ENCODE data around the gene BOC.

The BOC gene

DNA sequence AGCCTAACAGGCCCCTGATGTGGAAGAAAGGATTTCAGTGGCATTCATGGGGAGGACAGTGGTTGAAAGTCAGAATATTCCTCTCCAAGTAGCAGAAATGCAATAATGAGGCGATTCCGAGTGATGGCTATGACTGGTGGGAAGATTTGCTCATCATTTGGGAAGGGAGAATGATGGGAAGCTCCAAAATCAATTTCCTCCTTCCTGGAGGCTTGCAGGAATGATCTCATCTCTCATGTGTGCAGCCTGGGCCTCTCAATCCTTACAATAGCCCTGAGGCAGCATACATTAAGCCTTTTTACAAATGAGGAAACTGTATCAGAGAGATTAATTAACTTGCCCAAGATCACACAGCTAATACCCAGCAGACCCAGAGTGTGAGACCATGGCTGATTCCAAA lies 58.7 kb downstream of the BOC start:
- ChIA-PET CTCF (interaction anchor here (1.8 to 2.4 kb wide), 2 partner anchors 9 to 11 kb away, joined by 5 to 6 read pairs; no protein-coding TSS in a partner anchor), POLR2A (no interaction called here)

GRCh38 chr3:113270786-113271185 lies 59.4 kb downstream of the BOC start:
- POLR2A ChIA-PET: no interaction called here
- WGBS (ENCODE audit: insufficient coverage): 100% methylated on average over 6 of the region's 9 CpGs
- no peak overlapping the region for H3K4me3 ChIP-seq (ENCODE audit: control insufficient read depth in 1 of 7, extremely low read depth in 1 of 7, insufficient read depth in 4 of 7, low read depth in 2 of 7, low read length in 6 of 7)
- CTCF ChIA-PET: interaction anchor here (1.0 to 1.2 kb wide), 2 partner anchors 41 to 137 kb away, joined by 3 read pairs; no protein-coding TSS in a partner anchor
- no peaks in the 10 kb centered on the region for H3K27me3 ChIP-seq (replicated peaks in 2 of 5; ENCODE audit: control insufficient read depth in 4 of 5, insufficient read depth in 5 of 5, low read length in 4 of 5)
- no peak overlapping the region for H3K27ac ChIP-seq (ENCODE audit: insufficient read depth in 1 of 2, low read depth in 1 of 2, low read length in 2 of 2, poor library complexity in 1 of 2, severe bottlenecking in 2 of 2)
- H3K4me1 ChIP-seq (ENCODE audit: control extremely low read depth in 1 of 4, control insufficient read depth in 4 of 4, insufficient read depth in 4 of 4, low read length in 3 of 4): peaks cover 0 to 3% (median 3%) of the 10 kb centered on the region in 4 experiments
- no peaks in the 10 kb centered on the region for H3K36me3 ChIP-seq (ENCODE audit: control insufficient read depth in 4 of 4, insufficient read depth in 4 of 4, low read length in 3 of 4)
- no peaks in the 10 kb centered on the region for H3K9me3 ChIP-seq (ENCODE audit: control extremely low read depth in 1 of 5, control insufficient read depth in 4 of 5, insufficient read depth in 2 of 5, low read depth in 1 of 5, low read length in 4 of 5)
- no peak for DNase-seq

More for the DNA sequence above, 58.7 kb downstream of the BOC start:
- H3K27me3 ChIP-seq (replicated peaks in 2 of 5; ENCODE audit: control insufficient read depth in 4 of 5, insufficient read depth in 5 of 5, low read length in 4 of 5): no peaks in the 10 kb centered on the region
- H3K4me3 ChIP-seq (ENCODE audit: control insufficient read depth in 1 of 7, extremely low read depth in 1 of 7, insufficient read depth in 4 of 7, low read depth in 2 of 7, low read length in 6 of 7): no peak overlapping the region
- H3K4me1 ChIP-seq (ENCODE audit: control extremely low read depth in 1 of 4, control insufficient read depth in 4 of 4, insufficient read depth in 4 of 4, low read length in 3 of 4): no peaks in the 10 kb centered on the region
- H3K9me3 ChIP-seq (ENCODE audit: control extremely low read depth in 1 of 5, control insufficient read depth in 4 of 5, insufficient read depth in 2 of 5, low read depth in 1 of 5, low read length in 4 of 5): no peaks in the 10 kb centered on the region
- no peaks in the 10 kb centered on the region for H3K36me3 ChIP-seq (ENCODE audit: control insufficient read depth in 4 of 4, insufficient read depth in 4 of 4, low read length in 3 of 4)
- no peak for DNase-seq
- WGBS (ENCODE audit: insufficient coverage): no CpG with 5 or more reads among the region's 2 CpGs
- H3K27ac ChIP-seq (ENCODE audit: insufficient read depth in 1 of 2, low read depth in 1 of 2, low read length in 2 of 2, poor library complexity in 1 of 2, severe bottlenecking in 2 of 2): no peak overlapping the region

DNA sequence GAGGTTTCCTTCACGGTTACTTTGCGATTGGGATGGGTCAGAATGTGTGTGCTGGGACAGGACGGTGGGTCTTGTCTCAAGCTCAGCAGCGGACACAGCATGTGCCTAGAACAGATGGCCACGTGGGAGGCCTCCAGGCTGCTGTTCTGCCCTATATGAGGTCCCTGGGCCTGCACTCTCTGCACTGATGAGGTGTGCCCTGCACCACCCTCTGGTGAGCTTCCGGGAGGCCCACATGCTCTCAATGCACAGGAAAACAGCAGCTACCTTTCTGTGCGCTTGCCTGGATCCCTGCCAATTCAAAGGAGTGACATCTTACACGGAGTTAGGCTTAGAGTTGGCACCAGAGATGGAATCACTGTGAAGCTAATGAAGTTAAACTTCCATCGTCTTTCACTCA lies 59.8 kb downstream of the BOC start:
- WGBS (ENCODE audit: insufficient coverage): 90% methylated on average over 9 of the region's 9 CpGs
- Histone ChIP-seq H3K27me3 (replicated peaks in 2 of 5; ENCODE audit: control insufficient read depth in 4 of 5, insufficient read depth in 5 of 5, low read length in 4 of 5) (no peaks in the 10 kb centered on the region), H3K4me3 (ENCODE audit: control insufficient read depth in 1 of 7, extremely low read depth in 1 of 7, insufficient read depth in 4 of 7, low read depth in 2 of 7, low read length in 6 of 7) (no peak overlapping the region), H3K4me1 (ENCODE audit: control extremely low read depth in 1 of 4, control insufficient read depth in 4 of 4, insufficient read depth in 4 of 4, low read length in 3 of 4) (peaks cover 0 to 7% (median 7%) of the 10 kb centered on the region in 4 experiments), H3K27ac (ENCODE audit: insufficient read depth in 1 of 2, low read depth in 1 of 2, low read length in 2 of 2, poor library complexity in 1 of 2, severe bottlenecking in 2 of 2) (no peak overlapping the region), H3K36me3 (ENCODE audit: control insufficient read depth in 4 of 4, insufficient read depth in 4 of 4, low read length in 3 of 4) (no peaks in the 10 kb centered on the region), H3K9me3 (ENCODE audit: control extremely low read depth in 1 of 5, control insufficient read depth in 4 of 5, insufficient read depth in 2 of 5, low read depth in 1 of 5, low read length in 4 of 5) (no peaks in the 10 kb centered on the region)
- CTCF ChIA-PET: interaction anchor here (0.9 to 1.2 kb wide), 3 partner anchors 17 to 138 kb away, joined by 3 to 5 read pairs (median 3); no protein-coding TSS in a partner anchor
- no peak for DNase-seq
- POLR2A ChIA-PET: no interaction called here

- Histone ChIP-seq H3K27ac (ENCODE audit: insufficient read depth in 1 of 2, low read depth in 1 of 2, low read length in 2 of 2, poor library complexity in 1 of 2, severe bottlenecking in 2 of 2) (no peak overlapping the region), H3K27me3 (replicated peaks in 2 of 5; ENCODE audit: control insufficient read depth in 4 of 5, insufficient read depth in 5 of 5, low read length in 4 of 5) (no peaks in the 10 kb centered on the region), H3K9me3 (ENCODE audit: control extremely low read depth in 1 of 5, control insufficient read depth in 4 of 5, insufficient read depth in 2 of 5, low read depth in 1 of 5, low read length in 4 of 5) (no peaks in the 10 kb centered on the region), H3K36me3 (ENCODE audit: control insufficient read depth in 4 of 4, insufficient read depth in 4 of 4, low read length in 3 of 4) (no peaks in the 10 kb centered on the region), H3K4me3 (ENCODE audit: control insufficient read depth in 1 of 7, extremely low read depth in 1 of 7, insufficient read depth in 4 of 7, low read depth in 2 of 7, low read length in 6 of 7) (no peak overlapping the region), H3K4me1 (ENCODE audit: control extremely low read depth in 1 of 4, control insufficient read depth in 4 of 4, insufficient read depth in 4 of 4, low read length in 3 of 4) (peaks cover 0 to 13% (median 12%) of the 10 kb centered on the region in 4 experiments)
- CTCF ChIA-PET: interaction anchor here (0.9 to 1.2 kb wide), 2 partner anchors 16 to 42 kb away, joined by 3 to 5 read pairs; no protein-coding TSS in a partner anchor
- 99% methylated on average over 8 of the region's 9 CpGs for whole genome bisulfite sequencing (ENCODE audit: insufficient coverage)
- POLR2A ChIA-PET: no interaction called here
- DNase-seq: no peak
These were observed 60.4 kb downstream of the BOC start for GRCh38 chr3:113271594-113272384.

DNA sequence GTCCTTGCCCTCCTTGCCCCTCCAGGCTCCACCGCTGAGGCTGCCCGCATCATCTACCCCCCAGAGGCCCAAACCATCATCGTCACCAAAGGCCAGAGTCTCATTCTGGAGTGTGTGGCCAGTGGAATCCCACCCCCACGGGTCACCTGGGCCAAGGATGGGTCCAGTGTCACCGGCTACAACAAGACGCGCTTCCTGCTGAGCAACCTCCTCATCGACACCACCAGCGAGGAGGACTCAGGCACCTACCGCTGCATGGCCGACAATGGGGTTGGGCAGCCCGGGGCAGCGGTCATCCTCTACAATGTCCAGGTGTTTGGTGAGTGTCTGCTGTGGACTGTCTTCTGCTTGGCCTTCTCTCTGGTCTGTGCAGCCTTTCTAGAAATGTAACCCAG lies 61.0 kb downstream of the BOC start:
- H3K4me1 ChIP-seq (ENCODE audit: control extremely low read depth in 1 of 4, control insufficient read depth in 4 of 4, insufficient read depth in 4 of 4, low read length in 3 of 4): peaks cover 0 to 15% (median 13%) of the 10 kb centered on the region in 4 experiments
- no peak overlapping the region for H3K27ac ChIP-seq (ENCODE audit: insufficient read depth in 1 of 2, low read depth in 1 of 2, low read length in 2 of 2, poor library complexity in 1 of 2, severe bottlenecking in 2 of 2)
- WGBS (ENCODE audit: insufficient coverage): 99% methylated on average over 13 of the region's 13 CpGs
- CTCF ChIA-PET: interaction anchor here (1.1 kb wide), 1 partner anchor 137 kb away, joined by 5 read pairs; no protein-coding TSS in a partner anchor
- POLR2A ChIA-PET: no interaction called here
- H3K4me3 ChIP-seq (ENCODE audit: control insufficient read depth in 1 of 7, extremely low read depth in 1 of 7, insufficient read depth in 4 of 7, low read depth in 2 of 7, low read length in 6 of 7): no peak overlapping the region
- DNase-seq: no peak
- H3K36me3 ChIP-seq (ENCODE audit: control insufficient read depth in 4 of 4, insufficient read depth in 4 of 4, low read length in 3 of 4): no peaks in the 10 kb centered on the region
- no peaks in the 10 kb centered on the region for H3K9me3 ChIP-seq (ENCODE audit: control extremely low read depth in 1 of 5, control insufficient read depth in 4 of 5, insufficient read depth in 2 of 5, low read depth in 1 of 5, low read length in 4 of 5)
- no peaks in the 10 kb centered on the region for H3K27me3 ChIP-seq (replicated peaks in 2 of 5; ENCODE audit: control insufficient read depth in 4 of 5, insufficient read depth in 5 of 5, low read length in 4 of 5)

- CTCF ChIA-PET: interaction anchor here (1.1 to 2.6 kb wide), 3 partner anchors 9 to 137 kb away, joined by 3 to 13 read pairs (median 5); no protein-coding TSS in a partner anchor
These were observed 61.7 kb downstream of the BOC start for GRCh38 chr3:113273011-113273410.

More at GRCh38 chr3:113273011-113273410, 61.7 kb downstream of the BOC start:
- Histone ChIP-seq H3K9me3 (ENCODE audit: control extremely low read depth in 1 of 5, control insufficient read depth in 4 of 5, insufficient read depth in 2 of 5, low read depth in 1 of 5, low read length in 4 of 5) (no peaks in the 10 kb centered on the region), H3K4me1 (ENCODE audit: control extremely low read depth in 1 of 4, control insufficient read depth in 4 of 4, insufficient read depth in 4 of 4, low read length in 3 of 4) (peaks cover 0 to 15% (median 13%) of the 10 kb centered on the region in 4 experiments), H3K36me3 (ENCODE audit: control insufficient read depth in 4 of 4, insufficient read depth in 4 of 4, low read length in 3 of 4) (no peaks in the 10 kb centered on the region), H3K4me3 (ENCODE audit: control insufficient read depth in 1 of 7, extremely low read depth in 1 of 7, insufficient read depth in 4 of 7, low read depth in 2 of 7, low read length in 6 of 7) (no peak overlapping the region), H3K27me3 (replicated peaks in 2 of 5; ENCODE audit: control insufficient read depth in 4 of 5, insufficient read depth in 5 of 5, low read length in 4 of 5) (no peaks in the 10 kb centered on the region), H3K27ac (ENCODE audit: insufficient read depth in 1 of 2, low read depth in 1 of 2, low read length in 2 of 2, poor library complexity in 1 of 2, severe bottlenecking in 2 of 2) (no peak overlapping the region)
- DNase-seq: no peak
- 99% methylated on average over 12 of the region's 15 CpGs for WGBS (ENCODE audit: insufficient coverage)
- POLR2A ChIA-PET: no interaction called here

Data from common myeloid progenitor, CD34-positive (primary cell).